HG03439 (cell line): ENCODE data around the gene MALT1.
"Not testable (repeated sequence)": the region's sequence is repeated elsewhere in the genome, so short reads cannot be mapped to it uniquely, and the experiment has no call there.

Experiments
- ATAC-seq: cut with Tn5 transposase; IDR thresholded peaks from one replicate; pipeline ENCODE4 v1.9.1; 2021; ENCODE audit warnings: mild to moderate bottlenecking, moderate library complexity; ENCODE audit not compliant: unreplicated experiment

MALT1 gene

DNA sequence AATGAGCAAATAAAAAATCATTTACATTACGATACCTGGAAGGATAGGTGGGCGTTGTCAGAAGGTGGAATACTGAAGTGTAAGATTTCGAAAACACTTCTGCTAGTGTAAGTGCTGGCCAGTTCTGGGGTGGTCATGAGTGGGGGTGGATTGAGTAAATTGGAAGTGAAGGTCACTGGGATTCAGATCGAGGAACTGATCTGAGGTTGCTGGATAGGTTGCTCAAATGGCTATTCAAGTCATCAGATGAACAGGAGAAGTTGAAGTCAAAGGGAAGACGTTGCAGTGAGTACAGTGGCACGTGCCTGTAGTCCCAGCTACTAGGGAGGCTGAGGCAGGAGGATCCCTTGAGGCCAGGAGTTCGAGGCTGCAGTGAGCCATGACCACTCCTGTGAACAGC, 95.7 kb downstream of the MALT1 start:
- no peak for ATAC-seq

DNA sequence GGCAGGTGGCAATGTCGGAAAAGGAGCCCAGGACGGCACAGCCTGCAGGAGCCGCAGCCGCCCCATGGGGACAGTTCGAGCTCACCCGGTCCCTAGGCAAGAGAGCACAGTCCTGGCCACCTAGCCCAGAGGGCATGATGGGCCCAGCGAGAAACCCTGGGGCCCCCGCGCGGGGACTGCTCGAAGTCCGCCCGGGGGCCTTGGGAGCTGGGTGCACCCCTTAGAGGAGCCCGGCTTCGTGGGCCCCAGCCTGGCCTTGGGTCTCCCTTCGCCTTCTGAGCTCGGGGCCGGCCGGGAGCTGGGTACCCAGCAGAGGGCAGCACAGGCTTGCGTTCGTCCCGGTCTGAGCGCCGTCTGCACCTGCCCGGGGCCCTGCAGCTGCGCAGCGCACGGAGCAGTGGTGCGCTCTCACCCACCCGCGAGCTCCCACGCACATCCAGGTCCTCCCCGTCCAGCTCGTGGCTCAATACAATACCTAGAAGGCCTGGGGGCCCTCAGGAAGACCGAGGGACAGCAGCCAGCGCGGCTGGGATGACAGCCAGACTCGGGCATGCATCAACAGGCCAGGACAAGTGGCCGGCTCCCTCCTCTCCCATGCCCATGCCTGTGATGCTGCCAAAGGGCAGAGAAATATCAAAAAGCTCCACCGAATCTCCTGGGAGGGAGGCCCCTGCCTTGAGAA, 97.2 kb downstream of the MALT1 start:
- peak; percentile 71 for ATAC-seq

DNA sequence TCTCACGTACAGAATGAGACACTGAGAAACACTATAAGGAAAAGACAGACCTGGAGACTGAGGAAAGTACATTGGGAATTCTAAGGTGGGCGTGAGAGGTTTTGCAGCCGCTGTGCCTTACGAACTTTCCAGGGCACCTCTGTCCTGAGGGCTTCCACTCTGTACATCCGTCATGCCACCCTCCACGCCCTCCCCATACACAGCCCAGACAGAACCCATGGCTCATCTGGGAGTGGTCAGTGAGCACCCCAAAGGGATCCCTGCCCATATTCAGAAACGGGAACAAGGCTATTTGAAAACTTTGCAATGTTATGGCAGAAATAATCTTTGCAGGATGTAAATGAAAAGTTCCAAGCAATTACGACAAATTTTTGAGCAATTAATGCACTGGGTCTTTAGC, 98.1 kb downstream of the MALT1 start:
- ATAC-seq, result no peak

DNA sequence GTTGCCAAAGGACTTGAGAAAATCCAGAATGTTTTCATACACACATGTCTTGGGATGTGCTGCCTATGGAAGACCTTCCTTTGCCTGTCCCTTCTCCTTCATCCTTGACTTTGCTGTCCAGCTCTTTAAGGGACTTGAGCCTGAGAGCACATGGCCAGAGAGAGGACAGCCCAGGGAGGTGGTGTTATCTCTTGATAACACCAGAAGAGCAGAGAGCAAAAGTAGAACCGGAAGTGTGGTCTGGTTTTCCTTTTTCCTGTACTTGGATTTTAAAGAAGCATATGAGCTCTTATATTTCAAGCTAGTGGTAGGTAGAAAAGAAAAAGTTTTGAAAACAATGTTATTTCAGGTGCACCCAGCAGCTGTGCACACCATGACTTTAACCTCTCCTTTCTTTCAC, 99.3 kb downstream of the MALT1 start:
- ATAC-seq, result no peak

DNA sequence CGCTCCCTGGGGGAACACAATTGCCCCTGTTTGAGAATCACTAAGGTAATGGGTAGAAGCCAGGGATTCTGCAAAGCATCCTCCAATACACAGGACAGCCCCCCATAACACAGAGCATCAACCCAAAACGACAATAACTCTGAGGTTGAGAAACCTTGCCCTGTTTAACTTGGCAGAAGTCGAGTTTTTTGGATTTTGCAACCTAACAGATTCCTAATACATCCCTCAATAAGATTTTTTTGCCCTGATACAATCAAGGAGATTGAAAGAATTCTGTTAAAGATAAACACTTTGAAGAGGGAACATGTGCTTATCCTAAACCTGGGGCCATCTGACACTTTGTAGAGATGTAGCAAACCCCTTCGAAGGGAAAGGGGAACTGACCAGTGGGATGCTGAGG, 100.9 kb downstream of the MALT1 start:
- no peak for ATAC-seq

DNA sequence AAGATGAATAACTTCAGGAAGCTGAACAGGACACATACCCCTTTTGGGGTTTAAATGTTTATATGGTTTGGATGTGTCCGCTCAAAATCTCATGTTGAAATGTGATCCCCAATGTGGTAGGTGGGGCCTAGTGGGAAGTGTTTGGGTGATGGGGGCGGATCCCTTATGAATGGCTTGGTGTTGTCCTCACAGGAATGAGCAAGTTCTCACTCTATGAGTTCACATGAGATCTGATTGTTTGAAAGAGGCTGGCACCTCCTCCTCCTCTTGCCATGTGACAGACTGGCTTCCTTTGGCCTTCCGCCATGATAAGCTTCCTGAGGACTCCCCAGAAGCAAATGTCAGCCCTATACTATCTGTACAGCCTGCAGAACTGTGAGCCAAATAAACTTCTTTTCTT, 104.8 kb downstream of the MALT1 start:
- no peak for ATAC-seq

DNA sequence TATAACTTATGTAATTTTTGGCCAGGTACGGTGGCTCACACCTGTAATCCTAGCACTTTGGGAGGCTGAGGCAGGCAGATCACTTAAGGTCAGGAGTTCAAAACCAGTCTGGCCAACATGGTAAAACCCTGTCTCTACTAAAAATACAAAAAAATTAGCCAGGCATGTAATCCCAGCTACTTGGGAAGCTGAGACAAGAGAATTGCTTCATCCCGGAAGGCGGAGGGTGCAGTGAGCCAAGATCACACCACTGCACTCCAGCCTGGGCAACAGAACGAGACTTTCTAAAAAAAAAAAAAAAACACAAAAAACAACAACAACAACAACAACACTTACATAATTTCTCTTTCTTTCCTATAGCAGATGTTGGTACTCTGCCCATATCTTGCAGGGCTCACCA, 105.3 kb downstream of the MALT1 start:
- ATAC-seq, result not testable (repeated sequence)

DNA sequence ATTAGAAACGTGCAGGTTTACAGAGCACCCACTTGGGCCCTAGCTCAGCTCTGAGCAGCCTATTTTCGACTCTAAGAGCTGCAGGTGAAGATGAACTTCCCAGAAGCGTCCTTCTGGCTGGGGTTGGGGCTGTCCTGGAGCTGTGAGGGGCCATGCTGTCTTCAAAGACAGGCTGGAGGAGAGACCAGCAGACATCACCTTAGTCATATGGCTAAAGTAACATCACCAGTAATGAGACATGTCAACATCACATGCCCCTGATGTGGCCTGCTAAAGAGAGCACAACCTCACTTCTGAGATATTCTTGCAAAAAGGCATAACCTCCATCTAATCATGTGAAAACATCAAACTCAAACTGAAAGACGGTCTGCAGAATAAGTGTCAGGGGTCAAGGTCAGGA, 106.2 kb downstream of the MALT1 start:
- no peak for ATAC-seq

DNA sequence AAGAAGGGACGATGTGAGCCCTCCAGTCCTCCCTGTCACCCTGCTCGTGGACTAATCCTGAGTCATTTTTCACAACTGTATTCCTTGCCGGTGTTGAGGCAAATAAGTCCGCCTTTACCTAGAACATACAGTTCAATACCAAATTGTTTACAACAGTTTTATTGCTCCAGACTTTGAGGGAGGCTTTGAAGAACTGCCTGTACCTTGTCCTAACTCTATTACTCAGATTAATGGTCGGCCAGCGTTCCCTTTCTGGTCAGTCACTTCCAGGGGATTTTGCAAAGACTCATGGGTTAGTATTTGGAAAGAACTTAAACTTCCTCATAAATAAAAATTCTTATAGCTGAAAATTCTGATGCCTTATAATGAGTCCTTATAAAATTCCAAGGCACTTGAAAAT, 108.3 kb downstream of the MALT1 start:
- no peak for ATAC-seq

DNA sequence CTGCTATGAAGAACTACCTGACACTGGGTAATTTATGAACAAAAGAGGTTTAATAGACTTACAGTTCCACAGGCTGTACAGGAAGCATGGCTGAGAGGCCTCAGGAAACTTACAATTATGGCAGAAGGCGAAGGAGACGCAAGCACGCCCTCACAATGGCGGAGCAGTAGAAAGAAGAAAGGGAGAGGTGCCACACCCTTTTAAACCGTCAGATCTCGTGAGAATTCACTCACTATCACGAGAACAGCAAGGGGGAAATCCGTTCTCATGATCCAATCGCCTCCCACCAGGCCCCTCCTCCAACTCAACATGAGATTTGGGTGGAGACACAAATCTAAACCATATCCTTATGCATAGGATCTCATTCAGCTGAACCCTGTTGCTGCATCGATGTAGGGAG, 108.8 kb downstream of the MALT1 start:
- ATAC-seq, result no peak

DNA sequence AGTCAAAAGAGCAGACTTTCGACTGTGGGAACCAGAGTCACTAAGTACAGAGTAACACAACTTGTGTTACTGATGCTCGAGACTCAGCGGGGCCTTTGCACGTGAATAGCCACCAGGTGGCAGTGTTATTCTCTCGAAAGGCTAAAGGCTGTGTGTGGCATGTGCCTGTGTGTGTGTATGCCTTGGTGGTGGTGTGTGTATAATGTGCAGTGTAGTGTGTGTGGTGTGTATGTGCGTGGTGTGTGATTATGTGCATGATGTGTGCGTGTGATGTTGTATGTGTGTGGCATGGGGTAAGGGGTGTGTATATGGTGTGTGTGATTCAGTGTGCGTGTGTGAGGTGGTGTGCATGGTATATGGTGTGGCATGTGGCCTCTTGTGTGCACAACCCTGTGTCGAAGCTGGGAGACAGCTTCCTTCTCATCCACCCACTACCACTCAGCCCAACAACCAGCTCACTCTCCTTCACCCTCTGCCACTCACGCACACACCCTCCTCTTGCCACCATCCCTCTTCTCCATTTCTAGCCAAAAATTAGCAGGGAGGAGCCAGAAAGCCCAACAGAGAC, 110.4 kb downstream of the MALT1 start:
- peak; percentile 50 for ATAC-seq

DNA sequence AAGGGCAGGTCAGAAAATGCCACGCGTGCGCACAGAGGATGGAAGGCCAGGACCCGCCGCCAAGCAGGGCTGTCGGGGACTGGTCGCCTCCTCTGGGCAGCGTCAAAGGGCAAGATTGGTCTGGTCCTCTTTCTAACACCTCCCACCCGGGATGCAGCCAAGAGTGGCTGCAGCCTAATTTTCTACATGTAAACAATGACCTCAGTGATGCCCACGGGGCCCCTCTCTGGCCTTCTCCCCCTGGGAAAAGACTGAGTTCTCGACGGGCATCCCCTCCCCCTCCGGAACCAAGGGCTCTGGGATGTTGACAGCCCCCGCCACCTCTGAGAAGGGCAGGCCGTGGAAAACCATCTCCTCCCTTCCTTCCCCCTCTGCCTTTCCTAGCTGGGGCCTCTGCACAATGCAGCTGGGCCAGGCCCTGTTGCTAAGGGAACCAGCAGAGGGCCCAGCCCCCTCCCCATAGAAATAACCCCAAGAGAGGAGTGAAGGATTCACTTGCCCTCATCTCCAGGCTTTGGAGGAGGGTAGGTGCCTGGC, 113.4 kb downstream of the MALT1 start:
- no peak for ATAC-seq

DNA sequence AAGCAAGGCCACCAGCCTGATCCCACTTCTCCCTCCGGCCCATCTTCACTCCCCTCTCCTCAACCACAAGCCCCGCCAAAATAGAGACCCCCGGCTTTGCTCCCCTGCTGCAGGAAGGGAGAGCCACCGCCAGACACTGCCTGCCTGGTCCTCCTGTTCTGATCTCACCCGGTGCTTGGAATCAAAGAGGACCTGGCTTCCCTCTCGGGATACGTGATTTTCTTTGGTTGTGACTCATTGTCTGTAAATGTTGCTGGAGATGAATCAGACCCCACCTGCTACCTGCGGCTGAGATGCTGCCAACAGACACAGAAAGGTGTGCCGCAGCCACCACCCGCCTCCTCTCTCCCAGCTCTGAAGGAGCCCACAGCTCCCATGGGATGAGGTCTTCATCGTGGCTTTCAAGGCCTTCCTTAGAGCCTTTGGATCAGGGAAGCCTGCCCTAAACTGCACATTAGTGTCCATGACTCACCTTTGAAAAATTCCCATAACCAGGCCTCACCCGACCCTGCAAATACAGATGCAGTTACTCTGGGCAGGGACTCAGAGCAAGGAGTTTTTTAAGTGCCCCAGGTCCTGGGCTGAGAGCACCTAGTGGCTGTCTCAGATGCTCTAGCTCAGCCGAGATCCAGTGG, 114.0 kb downstream of the MALT1 start:
- ATAC-seq, result no peak

DNA sequence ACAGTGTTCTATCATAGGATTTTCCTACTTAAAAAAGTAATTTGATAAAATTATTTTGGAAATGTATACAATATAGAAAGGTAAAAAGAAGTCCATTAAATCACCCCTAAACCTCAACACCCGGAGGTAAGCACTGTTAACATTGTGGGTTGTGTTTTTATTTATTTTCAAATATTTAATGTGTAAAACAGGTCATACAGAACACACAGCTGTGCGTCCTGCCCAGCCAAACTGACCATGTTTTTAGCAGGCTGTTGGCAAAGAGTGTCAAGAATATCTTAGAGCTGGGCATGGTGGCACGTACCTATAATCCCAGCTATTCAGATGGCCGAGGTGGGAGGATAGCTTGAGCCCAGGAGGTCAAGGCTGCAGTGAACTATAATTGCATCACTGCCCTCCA, 114.6 kb downstream of the MALT1 start:
- ATAC-seq, result no peak

DNA sequence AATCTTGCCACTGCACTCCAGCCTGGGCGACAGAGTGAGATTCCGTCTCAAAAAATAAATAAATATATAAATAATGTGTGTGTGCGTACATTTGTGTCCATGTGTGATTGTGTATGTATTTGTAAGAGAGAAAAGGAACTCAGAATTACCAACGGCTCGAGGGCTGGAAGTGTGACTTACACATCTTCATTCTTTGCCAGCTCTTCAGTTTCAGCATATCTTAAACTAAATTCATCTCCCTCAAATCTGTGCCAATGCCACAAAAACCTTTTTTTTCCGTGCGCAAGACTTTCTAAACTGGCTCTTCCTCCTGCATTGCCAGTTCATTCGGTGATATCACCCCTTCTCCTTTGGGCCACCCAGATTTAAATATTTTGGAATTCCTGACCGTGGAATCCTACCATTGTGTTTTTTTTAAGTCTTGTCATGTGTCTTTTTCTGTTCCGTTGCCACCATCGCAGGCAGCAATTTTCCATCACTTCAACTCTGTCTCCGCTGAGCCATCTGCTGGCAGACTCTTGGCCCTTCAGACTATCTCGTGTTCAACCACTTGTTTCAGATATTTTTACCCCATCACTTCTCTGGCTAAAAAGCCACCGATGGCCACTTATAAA, 116.4 kb downstream of the MALT1 start:
- ATAC-seq, result no peak

DNA sequence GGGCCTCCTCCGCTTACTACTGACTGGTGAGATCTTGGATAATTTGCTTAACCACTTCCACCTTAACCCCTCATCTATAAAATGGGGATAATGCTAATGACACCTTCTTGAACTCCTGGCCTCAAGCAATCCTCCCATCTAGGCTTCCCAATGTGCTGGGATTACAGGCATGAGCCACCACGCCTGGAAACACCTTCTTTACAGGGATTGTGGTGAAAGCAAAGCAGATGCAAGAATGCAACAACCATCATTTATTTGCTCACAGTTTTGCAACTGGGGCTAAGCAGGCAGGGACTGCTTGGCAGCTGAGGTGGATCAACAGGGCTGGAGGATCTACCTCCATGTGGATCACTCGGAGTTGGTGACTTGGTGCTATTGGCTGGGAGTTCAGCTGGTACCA, 117.2 kb downstream of the MALT1 start:
- no peak for ATAC-seq

DNA sequence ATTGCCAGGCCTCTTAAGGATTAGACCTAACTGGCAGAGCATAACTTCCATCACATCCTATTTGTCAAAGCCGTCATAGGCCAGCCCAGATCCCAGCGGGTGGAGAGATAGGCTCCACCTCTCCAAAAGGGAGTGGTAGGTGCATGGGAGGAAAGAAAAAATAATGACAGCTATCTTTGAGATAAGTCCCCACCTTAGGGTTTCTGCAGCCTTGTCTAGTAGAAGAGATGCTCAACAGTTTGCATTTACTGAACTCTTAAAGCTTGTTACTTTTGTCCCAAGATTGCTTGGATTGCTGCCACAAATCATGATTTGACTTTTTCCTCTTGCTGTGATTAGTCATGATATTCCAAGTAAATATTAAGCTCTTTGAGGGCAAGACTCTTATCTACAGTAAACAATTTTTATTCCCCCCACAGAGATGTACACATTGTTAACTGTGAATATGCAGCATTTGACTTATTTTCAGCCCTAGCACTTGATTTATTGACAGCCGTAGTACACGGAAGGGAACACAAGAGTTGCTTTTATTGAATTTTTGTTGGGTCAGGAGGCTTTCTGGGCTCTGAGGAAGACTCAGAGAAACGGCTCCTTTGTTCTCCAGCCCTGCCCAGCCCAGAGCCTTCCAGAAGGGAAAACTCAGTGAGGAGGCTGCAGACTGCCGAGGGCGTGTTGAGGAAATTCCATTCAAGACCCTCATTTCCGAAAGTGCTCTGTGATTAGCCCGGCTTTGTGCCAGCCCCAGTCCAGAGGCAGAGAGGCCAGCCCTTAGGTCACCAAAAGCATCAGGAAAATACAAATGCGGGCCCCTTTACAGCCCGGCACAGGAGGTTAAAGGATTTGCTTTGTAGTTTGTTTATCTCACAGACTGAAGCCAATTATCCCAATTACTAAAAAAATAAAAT, 118.0 kb downstream of the MALT1 start:
- no peak for ATAC-seq

DNA sequence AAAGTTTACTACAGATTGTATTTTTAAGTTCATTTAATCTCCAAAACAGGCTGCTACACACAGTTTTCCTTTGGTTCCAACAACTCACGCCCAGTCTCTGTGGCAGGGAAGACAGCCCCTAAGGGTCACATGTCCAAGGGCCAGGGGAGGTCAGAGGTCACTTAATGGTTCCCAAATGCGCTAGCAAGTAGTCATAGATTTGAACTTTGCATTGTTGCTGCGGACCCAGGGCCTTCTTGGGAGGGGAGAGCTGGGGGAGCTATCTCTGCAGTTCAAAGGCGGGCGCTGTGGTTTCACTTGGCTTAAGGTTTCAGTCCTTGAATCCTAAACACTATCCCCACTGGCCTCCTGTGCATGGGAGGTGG, 118.6 kb downstream of the MALT1 start:
- ATAC-seq, result no peak

DNA sequence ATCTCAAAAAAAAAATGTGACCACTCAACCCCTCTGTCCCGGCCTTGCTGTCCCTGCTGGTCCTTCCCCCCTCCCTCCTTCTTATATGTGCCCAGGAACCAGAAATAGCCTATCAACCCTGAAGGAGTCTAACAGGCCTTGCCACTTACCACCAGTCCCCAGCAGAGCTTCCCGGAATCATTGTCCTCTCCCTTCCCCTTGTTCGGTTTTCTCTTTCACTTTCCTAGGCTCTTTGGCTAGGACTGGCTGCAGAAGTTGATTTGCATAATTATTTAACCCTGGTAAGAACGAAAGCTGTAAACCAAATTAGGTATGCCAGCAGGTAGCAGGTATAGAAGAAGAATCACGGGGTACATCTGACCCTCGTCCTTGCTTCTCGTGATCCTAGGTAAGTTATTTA, 120.8 kb downstream of the MALT1 start:
- peak; percentile 91 for ATAC-seq

DNA sequence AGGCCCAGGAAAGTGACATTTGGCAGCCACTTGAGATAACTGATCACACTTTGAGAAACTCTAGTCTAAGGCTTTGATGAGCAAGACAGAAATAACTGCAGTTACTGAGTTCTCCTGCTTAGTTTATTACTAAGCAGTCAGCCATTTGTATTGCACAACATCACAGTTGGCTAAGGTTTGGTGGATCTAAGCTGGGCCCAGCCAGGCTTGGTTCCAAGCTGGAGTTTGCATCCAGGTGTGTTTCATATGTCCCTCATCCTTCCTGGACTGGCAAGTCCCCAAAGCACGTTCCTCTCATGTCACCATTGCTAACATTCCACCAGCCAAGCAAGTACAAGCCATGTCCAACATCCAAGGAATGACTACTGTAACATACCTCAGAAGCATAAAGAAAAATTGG, 122.1 kb downstream of the MALT1 start:
- ATAC-seq, result no peak

DNA sequence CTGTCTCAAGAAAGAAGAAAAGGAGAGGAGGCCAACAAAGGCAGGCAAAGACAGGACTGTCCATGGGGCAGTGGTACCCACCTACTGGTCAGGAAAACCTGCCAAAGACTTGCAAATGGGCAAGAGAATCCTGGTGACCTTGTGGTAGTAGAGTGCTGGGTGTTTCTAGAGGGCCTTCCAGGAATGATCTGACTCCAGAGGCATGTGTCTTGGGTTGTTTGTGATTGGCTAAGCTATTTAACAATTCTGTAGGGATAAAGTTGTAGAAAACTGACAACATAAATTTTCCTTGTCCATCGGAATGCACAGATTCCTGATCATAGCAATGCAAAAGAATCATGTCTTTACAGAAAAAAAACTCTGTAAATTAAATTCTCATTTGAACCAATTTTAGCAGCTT, 125.0 kb downstream of the MALT1 start:
- no peak for ATAC-seq
